Activated naive CD8-positive, alpha-beta T cell (primary cell): ENCODE data around the gene LITAFD.
"Not testable (repeated sequence)": the region's sequence is repeated elsewhere in the genome, so short reads cannot be mapped to it uniquely, and the experiment has no call there.

Experiments
- H3K27ac Mint-ChIP-seq: one replicate; pipeline ENCODE4 v1.8.0; 2021; ENCODE audit warnings: mixed read lengths
- H3K27me3 Mint-ChIP-seq: one replicate; pipeline ENCODE4 v1.8.0; 2021; ENCODE audit warnings: mixed read lengths
- H3K36me3 Mint-ChIP-seq: one replicate; pipeline ENCODE4 v1.8.0; 2021; ENCODE audit warnings: mixed read lengths
- H3K4me1 Mint-ChIP-seq: one replicate; pipeline ENCODE4 v1.8.0; 2021; ENCODE audit warnings: low read depth, mixed read lengths
- H3K4me3 Mint-ChIP-seq: one replicate; pipeline ENCODE4 v1.8.0; 2021; ENCODE audit warnings: mild to moderate bottlenecking, mixed read lengths
- H3K9me3 Mint-ChIP-seq: one replicate; pipeline ENCODE4 v1.8.0; 2021; ENCODE audit warnings: low read depth, mixed read lengths

LITAFD gene

DNA sequence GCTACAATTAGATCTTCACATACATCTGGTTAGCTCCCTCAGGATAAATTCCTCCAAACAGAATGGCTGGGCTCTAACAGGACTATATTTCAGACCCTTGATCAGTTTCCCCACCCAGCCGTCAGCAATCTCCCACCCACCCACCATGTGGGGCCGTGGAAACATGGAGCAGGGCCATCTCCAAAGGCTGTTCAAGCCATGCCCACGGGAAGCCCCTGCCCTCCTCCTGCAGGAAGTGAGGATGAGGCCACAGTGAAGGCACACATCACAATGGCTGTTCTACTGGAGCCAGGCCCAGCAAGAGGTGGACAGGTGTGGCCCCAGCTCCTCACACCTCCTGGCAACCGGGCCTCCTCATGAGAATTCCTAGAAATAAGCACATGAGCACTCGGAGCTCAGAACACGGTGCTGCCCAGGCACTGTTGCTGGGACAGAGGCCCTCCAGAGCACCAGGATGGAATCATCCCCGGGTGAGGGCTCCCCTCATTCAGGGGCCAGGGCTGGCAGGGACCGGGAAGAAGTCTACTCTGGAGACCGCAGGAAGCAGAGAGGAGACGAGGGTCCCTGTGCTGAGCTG is at the start of gene LITAFD:
TSS of gene LITAFD (plus strand) at position 311 of the 577 bp plus-strand sequence. CDS start 2,005 bp downstream, outside the sequence.
- Mint-ChIP-seq H3K27ac (no peak within 1 kb of the TSS), H3K4me1 (peaks cover 16% of the 10 kb centered on the region), H3K36me3 (no peaks in the 10 kb centered on the region), H3K27me3 (no peaks in the 10 kb centered on the region), H3K4me3 (no peak within 1 kb of the TSS), H3K9me3 (no peaks in the 10 kb centered on the region)

DNA sequence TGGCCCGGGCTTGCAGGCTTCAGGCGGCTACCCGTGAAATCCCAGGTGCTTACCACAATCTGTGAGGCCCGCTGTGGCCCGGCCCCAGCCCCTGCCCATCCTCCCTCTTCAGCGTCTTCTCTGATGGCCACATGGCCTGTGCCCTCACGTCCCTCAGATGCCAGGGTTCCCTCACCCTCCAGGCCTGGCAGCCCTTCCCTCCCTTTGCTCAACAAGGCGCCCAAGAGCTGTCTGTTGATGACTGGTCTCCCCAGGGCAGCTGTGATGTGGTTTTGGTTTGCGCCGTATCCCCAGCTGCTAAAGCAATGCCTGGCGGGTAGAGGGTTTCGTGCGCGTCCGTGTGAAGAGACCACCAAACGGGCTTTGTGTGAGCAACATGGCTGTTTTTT is 49.4 kb upstream of the LITAFD start:
- Mint-ChIP-seq H3K27ac (no peak overlapping the region), H3K4me1 (peaks cover 7% of the 10 kb centered on the region)

GRCh38 chr16:8836797-8837196 is 45.4 kb upstream of the LITAFD start:
- H3K4me3 Mint-ChIP-seq, H3K27me3 Mint-ChIP-seq, H3K4me1 Mint-ChIP-seq, H3K9me3 Mint-ChIP-seq, H3K36me3 Mint-ChIP-seq, H3K27ac Mint-ChIP-seq: not testable (repeated sequence)

More for the DNA sequence above, 49.4 kb upstream of the LITAFD start:
- no peak overlapping the region for H3K4me3 Mint-ChIP-seq
- H3K9me3 Mint-ChIP-seq: no peaks in the 10 kb centered on the region
- peaks cover 5% of the 10 kb centered on the region for H3K36me3 Mint-ChIP-seq
- no peaks in the 10 kb centered on the region for H3K27me3 Mint-ChIP-seq

DNA sequence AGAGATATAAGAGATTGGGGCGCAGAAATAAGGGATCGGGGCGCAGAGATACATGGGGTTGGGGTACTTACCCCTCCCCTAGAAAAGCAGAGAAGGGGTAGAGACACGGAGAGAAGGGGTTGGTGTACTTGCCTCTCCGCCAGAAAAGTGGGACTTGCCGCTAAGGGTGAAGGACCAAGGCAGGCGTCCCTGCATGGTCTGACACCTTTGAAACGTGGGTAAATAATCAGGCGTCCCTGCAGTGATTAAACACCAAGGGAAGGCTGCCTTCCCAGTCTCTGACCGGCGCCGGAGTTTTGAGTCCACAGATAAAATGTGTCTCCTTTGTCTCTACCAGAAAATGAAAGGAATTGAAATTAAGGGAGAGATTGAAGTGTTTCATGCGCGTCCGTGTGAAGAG is 44.6 kb upstream of the LITAFD start:
- not testable (repeated sequence) for H3K4me3 Mint-ChIP-seq, H3K9me3 Mint-ChIP-seq, H3K4me1 Mint-ChIP-seq, H3K27ac Mint-ChIP-seq, H3K36me3 Mint-ChIP-seq, H3K27me3 Mint-ChIP-seq

- not testable (repeated sequence) for H3K27me3 Mint-ChIP-seq, H3K4me3 Mint-ChIP-seq, H3K9me3 Mint-ChIP-seq, H3K36me3 Mint-ChIP-seq
- H3K4me1 Mint-ChIP-seq: peaks cover 11% of the 10 kb centered on the region
- H3K27ac Mint-ChIP-seq: peak overlapping the region; percentile 13
Measured at GRCh38 chr16:8842016-8842415, 40.1 kb upstream of the LITAFD start.

DNA sequence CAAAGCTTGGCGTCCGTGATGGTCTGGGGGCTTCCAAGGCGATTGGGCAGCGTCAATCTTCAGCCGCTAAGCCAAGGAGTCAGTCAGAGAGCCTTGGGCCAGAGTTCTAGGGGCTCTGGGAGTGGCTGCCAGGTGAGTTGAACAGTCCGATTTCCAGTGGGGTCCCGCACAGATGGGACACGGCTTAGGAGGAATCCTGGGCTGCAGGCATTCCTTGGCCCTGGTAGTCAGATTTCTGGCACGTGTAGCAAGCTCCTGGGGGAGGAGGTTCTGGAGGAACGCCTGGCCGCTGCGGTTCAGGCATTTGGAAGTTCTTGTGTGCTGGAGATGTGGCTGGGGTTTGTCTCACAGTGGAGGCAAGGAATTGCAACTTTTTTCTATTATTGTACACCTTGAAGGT is 38.9 kb upstream of the LITAFD start:
- not testable (repeated sequence) for H3K36me3 Mint-ChIP-seq, H3K4me3 Mint-ChIP-seq, H3K9me3 Mint-ChIP-seq, H3K27me3 Mint-ChIP-seq, H3K27ac Mint-ChIP-seq
- peaks cover 11% of the 10 kb centered on the region for H3K4me1 Mint-ChIP-seq

- H3K4me1 Mint-ChIP-seq: peaks cover 23% of the 10 kb centered on the region
Measured at GRCh38 chr16:8845699-8846298, 36.4 kb upstream of the LITAFD start.

GRCh38 chr16:8846401-8846932 is 35.7 kb upstream of the LITAFD start:
- H3K27me3 Mint-ChIP-seq: no peaks in the 10 kb centered on the region
- peaks cover 3% of the 10 kb centered on the region for H3K36me3 Mint-ChIP-seq
- H3K4me3 Mint-ChIP-seq: no peak overlapping the region
- no peak overlapping the region for H3K27ac Mint-ChIP-seq
- H3K4me1 Mint-ChIP-seq: peaks cover 24% of the 10 kb centered on the region
- no peaks in the 10 kb centered on the region for H3K9me3 Mint-ChIP-seq

More at GRCh38 chr16:8845699-8846298, 36.4 kb upstream of the LITAFD start:
- no peaks in the 10 kb centered on the region for H3K27me3 Mint-ChIP-seq
- H3K4me3 Mint-ChIP-seq: no peak overlapping the region
- H3K36me3 Mint-ChIP-seq: peaks cover 3% of the 10 kb centered on the region
- no peaks in the 10 kb centered on the region for H3K9me3 Mint-ChIP-seq
- H3K27ac Mint-ChIP-seq: no peak overlapping the region

- Mint-ChIP-seq H3K36me3 (peaks cover 3% of the 10 kb centered on the region), H3K4me3 (no peak overlapping the region), H3K4me1 (peaks cover 22% of the 10 kb centered on the region), H3K27ac (no peak overlapping the region), H3K27me3 (no peaks in the 10 kb centered on the region), H3K9me3 (no peaks in the 10 kb centered on the region)
Measured at GRCh38 chr16:8847145-8847544, 35.0 kb upstream of the LITAFD start.

DNA sequence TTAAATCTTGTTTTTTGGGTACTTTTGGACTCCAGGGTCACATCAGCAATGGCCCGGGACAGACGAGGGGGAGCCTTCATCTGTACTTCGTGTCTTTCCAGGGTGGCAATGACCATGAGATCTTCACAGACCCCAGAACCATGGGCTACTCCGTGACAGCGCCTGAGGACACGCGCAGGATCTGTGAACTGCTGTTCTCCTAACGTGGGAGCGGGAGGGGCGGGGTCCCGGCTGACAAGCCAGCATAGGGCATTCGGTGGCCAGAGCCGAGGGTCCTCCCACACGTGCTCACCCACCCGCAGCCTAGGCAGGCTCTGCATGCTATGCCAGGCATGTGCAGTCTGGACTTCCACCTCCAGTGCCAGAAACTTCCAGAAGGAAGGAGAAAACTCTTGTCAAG is 34.5 kb upstream of the LITAFD start:
- Mint-ChIP-seq H3K9me3 (no peaks in the 10 kb centered on the region), H3K27ac (no peak overlapping the region), H3K4me1 (peaks cover 22% of the 10 kb centered on the region), H3K27me3 (no peaks in the 10 kb centered on the region), H3K36me3 (peaks cover 3% of the 10 kb centered on the region), H3K4me3 (no peak overlapping the region)

- H3K36me3 Mint-ChIP-seq: peaks cover 3% of the 10 kb centered on the region
- no peak overlapping the region for H3K27ac Mint-ChIP-seq
- H3K27me3 Mint-ChIP-seq: no peaks in the 10 kb centered on the region
- H3K9me3 Mint-ChIP-seq: no peaks in the 10 kb centered on the region
- no peak overlapping the region for H3K4me3 Mint-ChIP-seq
- peaks cover 27% of the 10 kb centered on the region for H3K4me1 Mint-ChIP-seq
Measured at GRCh38 chr16:8848231-8848938, 33.8 kb upstream of the LITAFD start.

DNA sequence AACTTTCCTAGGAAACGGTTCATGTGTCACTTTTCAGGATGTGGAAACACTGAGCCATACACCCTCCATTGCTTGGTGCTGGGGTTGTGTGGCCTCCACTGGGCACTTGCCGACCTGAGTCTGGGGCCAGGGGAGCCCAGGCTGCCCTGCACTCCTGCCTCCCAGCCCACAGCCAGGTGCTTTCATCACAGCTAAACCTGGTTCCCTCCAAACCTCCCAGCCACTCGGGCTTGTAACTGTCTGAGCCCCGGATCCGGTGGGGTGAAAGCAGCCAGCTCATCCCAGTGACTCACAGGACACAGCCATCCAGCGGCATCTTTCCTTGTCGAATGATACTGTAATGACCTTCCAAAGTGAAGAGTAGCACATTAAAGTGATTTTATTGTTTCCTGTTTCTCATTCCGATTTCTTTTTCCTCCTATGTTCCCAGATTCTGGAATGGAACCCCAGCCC is 33.2 kb upstream of the LITAFD start:
- Mint-ChIP-seq H3K4me3 (no peak overlapping the region), H3K36me3 (peaks cover 3% of the 10 kb centered on the region), H3K9me3 (no peaks in the 10 kb centered on the region), H3K27ac (no peak overlapping the region), H3K27me3 (no peaks in the 10 kb centered on the region), H3K4me1 (peaks cover 27% of the 10 kb centered on the region)

DNA sequence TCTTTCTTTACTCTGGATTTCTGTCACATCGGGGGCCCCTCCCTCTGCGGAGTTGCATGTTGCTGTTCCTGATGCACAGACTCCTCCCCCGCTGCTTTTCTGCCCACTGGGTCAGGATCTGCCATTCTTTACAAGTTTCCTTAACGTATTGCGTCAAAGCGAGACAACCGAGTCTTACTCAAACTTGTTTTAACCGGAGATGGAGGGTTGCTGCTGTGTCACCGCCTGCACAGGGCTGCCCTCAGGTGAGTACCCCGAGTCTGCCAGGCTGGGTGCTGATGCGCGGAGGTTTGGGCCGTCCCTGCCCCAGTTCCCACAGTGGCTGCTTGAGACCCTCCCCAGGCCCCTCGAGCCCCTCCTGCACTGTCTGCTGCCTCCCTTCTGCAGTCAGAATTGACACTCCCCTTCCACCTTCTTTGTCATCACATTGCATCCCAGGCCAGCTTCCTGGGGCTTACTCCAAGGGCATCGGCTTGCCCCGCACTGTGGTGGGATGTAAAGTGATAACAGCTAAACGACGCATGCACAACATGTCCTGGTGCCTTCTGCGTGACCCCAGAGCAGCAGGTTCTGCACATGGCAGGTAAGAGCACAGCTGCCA is 32.6 kb upstream of the LITAFD start:
- Mint-ChIP-seq H3K27ac (peak overlapping the region; percentile 34), H3K9me3 (no peaks in the 10 kb centered on the region), H3K27me3 (no peaks in the 10 kb centered on the region), H3K4me3 (no peak overlapping the region), H3K36me3 (peaks cover 3% of the 10 kb centered on the region), H3K4me1 (peaks cover 27% of the 10 kb centered on the region)

DNA sequence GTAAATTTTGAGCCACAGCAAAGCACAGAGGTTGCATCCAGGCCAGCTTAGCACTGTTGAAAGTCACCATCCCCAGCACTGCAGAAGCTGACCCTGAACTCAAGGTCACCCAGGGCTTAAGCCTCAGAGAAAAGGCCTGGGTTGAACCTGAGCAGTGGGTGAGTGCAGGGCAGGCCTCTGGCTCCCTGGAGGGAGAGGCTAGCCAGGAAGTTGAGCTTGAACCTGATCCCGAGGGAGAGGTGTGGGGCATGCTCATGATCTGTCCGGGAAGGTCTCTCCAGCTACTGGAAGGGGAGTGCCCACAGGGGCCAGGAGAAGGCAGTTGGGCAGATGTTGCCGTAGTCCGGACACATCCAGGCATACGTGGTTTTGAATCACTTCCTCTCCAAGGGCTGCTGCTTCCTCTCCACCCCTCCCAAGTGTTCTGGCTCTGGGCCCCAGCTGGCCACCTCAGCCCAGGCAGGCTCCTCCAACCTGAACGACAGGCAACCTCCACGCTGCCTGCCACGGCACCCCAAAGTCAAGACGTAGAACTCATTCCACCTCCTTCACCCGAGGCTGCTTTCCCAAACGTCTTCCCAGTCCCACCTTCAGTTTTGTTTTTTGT is 31.8 kb upstream of the LITAFD start:
- Mint-ChIP-seq H3K4me3 (no peak overlapping the region), H3K36me3 (no peaks in the 10 kb centered on the region), H3K27me3 (no peaks in the 10 kb centered on the region), H3K9me3 (no peaks in the 10 kb centered on the region), H3K27ac (peak overlapping the region; percentile 72), H3K4me1 (peaks cover 28% of the 10 kb centered on the region)
